Measurements from ENCODE around the gene TPK1.

The TPK1 gene

DNA sequence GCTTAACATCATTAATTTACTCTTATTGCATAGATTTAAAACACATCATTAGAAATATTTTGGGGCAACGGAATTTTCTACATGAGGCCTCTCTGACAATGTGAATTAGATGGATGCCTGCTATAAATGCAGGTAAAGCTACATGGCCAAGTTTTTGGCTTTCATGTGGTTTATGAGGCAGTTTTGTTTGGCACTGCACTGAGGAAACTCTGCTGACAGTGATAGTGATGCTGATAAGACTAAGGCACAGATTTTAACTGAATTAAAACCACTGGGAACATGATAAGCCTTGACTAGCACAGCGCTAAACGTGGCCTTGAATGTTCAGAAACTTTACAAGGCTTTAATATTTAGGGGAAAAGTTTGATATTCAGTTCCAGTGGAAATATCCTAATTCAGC lies 318.1 kb downstream of the TPK1 start:
- H3K27me3 ChIP-seq (replicated peaks; ENCODE audit: control insufficient read depth, insufficient read depth, low read length): no peaks in the 10 kb centered on the region
- TF ChIP-seq CTCF (IDR thresholded peaks at IDR 0.05; ENCODE audit: insufficient read depth, low read length, poor library complexity, severe bottlenecking): no peak
- DNase-seq (ENCODE audit: extremely low read depth, insufficient read length): no peak

GRCh38 chr7:144516729-144517525 lies 318.9 kb downstream of the TPK1 start:
- TF ChIP-seq CTCF (IDR thresholded peaks at IDR 0.05; ENCODE audit: insufficient read depth, low read length, poor library complexity, severe bottlenecking): no peak
- Histone ChIP-seq H3K36me3 (ENCODE audit: control insufficient read depth, insufficient read depth, low read length) (no peaks in the 10 kb centered on the region), H3K27me3 (replicated peaks; ENCODE audit: control insufficient read depth, insufficient read depth, low read length) (no peaks in the 10 kb centered on the region), H3K4me3 (replicated peaks; ENCODE audit: low read depth, low read length) (no peak overlapping the region)
- DNase-seq (ENCODE audit: extremely low read depth, insufficient read length): no peak

More for the DNA sequence above, 318.1 kb downstream of the TPK1 start:
- Histone ChIP-seq H3K4me3 (replicated peaks; ENCODE audit: low read depth, low read length) (no peak overlapping the region), H3K36me3 (ENCODE audit: control insufficient read depth, insufficient read depth, low read length) (no peaks in the 10 kb centered on the region)

DNA sequence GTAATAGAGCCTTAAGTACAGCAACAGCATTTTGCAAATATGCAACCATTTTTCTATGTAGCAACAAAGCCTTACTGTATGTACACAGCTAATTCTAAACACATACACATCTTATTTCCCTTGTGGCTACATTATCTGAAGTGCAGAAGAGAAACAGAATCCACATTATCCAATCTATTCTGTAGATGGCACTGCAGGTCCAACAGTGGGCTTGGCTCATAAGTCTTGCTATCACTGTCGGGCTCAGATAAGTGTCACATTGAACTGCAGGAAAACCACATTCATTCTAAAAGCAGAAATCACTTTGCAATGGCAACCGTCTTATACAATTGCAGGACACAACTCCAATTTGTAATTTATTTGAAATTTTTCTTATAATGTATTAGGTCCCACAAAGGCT lies 322.5 kb downstream of the TPK1 start:
- no peak for TF ChIP-seq CTCF (IDR thresholded peaks at IDR 0.05; ENCODE audit: insufficient read depth, low read length, poor library complexity, severe bottlenecking)
- no peaks in the 10 kb centered on the region for H3K36me3 ChIP-seq (ENCODE audit: control insufficient read depth, insufficient read depth, low read length)
- no peaks in the 10 kb centered on the region for H3K27me3 ChIP-seq (replicated peaks; ENCODE audit: control insufficient read depth, insufficient read depth, low read length)
- no peak for DNase-seq (ENCODE audit: extremely low read depth, insufficient read length)
- H3K4me3 ChIP-seq (replicated peaks; ENCODE audit: low read depth, low read length): no peak overlapping the region

DNA sequence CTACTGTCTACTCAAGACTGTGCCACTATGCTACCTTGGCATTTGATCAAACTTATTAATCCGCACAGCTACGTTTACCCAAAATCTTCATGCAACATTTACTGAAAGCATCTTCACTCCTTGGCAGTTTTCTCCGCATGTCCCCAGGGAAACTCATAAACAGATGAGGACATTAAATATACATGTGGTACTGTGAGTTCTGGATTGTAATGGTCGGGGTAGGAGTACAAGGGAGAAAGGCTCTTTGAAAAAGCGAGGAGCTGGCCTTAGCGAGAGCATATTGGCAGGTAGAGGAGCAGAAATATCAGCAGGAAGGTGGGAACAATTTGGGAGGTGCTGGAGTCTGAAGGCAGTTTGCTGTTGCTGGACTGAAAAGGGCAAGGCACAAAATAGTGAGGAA lies 325.2 kb downstream of the TPK1 start:
- H3K27me3 ChIP-seq (replicated peaks; ENCODE audit: control insufficient read depth, insufficient read depth, low read length): no peaks in the 10 kb centered on the region
- no peak overlapping the region for H3K4me3 ChIP-seq (replicated peaks; ENCODE audit: low read depth, low read length)
- no peak for DNase-seq (ENCODE audit: extremely low read depth, insufficient read length)
- H3K36me3 ChIP-seq (ENCODE audit: control insufficient read depth, insufficient read depth, low read length): no peaks in the 10 kb centered on the region
- TF ChIP-seq CTCF (IDR thresholded peaks at IDR 0.05; ENCODE audit: insufficient read depth, low read length, poor library complexity, severe bottlenecking): no peak

DNA sequence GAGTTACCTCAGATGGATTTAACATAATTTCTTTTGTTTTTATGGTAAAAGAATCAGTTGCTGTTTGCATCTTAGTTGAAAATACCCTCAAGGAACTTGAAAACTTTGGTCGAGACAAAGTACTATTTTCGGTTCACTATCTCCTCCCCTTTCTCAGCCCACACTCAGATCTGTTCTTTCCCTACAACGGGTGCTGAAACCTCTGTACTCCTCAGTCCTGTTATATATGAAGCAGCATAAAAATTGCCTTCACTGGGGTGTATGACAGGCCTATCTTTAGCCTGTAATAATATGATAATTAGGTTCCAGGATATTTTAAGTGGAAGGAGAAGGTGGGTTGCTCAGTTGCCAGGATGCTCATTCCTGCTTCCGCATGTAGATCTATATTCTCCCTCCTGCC lies 327.2 kb downstream of the TPK1 start:
- no peaks in the 10 kb centered on the region for H3K27me3 ChIP-seq (replicated peaks; ENCODE audit: control insufficient read depth, insufficient read depth, low read length)
- H3K4me3 ChIP-seq (replicated peaks; ENCODE audit: low read depth, low read length): no peak overlapping the region
- TF ChIP-seq CTCF (IDR thresholded peaks at IDR 0.05; ENCODE audit: insufficient read depth, low read length, poor library complexity, severe bottlenecking): no peak
- no peaks in the 10 kb centered on the region for H3K36me3 ChIP-seq (ENCODE audit: control insufficient read depth, insufficient read depth, low read length)
- no peak for DNase-seq (ENCODE audit: extremely low read depth, insufficient read length)
